ENCODE measurements around the gene GRB10. TPM values are rescaled to one million over a fixed set of nuclear protein-coding genes. Genes with fewer than 3 reads are reported as not detected.

The GRB10 gene
- total and polyA plus RNA-seq, 2 of the 8 experiments (the other 6 are each of a cell fraction or from before 2014, with no cell fraction given): 35.7 to 97.0 TPM

GRCh38 chr7:50648570-50649169 lies 134.0 kb downstream of the GRB10 start:
- H4K5ac ChIP-seq (ENCODE audit: insufficient read length, low read depth, low read length): no peak overlapping the region
- H2BK12ac ChIP-seq (ENCODE audit: low read depth, low read length): no peak overlapping the region
- H3K23me2 ChIP-seq (ENCODE audit: low read depth, low read length): no peaks in the 10 kb centered on the region
- H3K23ac ChIP-seq (ENCODE audit: insufficient read length): no peak overlapping the region
- H3K4ac ChIP-seq (replicated peaks; ENCODE audit: insufficient read length, low read depth, low read length): no peak overlapping the region
- no peak overlapping the region for H3K4me2 ChIP-seq (ENCODE audit: insufficient read depth in 1 of 2, low read depth in 2 of 2, low read length in 2 of 2)
- no peak for FAIRE-seq
- H2AK5ac ChIP-seq (ENCODE audit: low read depth, low read length): no peak overlapping the region
- 87% methylated on average over 8 of the region's 8 CpGs; no CpG with 5 or more reads in 1 of the 2 experiments for WGBS, 2 experiments (ENCODE audit: extremely low coverage in 1 of 2, insufficient coverage in 1 of 2, insufficient read length in 1 of 2, insufficient replicate concordance in 2 of 2, low coverage in 1 of 2, low lambda C conversion rate in 2 of 2, missing lambda C conversion rate in 1 of 2)
- H3K79me2 ChIP-seq (ENCODE audit: control insufficient read depth in 1 of 2, insufficient read depth in 2 of 2, low read length in 2 of 2): peaks cover 3 to 16% of the 10 kb centered on the region in 2 experiments
- no peak overlapping the region for H3K27ac ChIP-seq (ENCODE audit: low read depth, low read length)
- no peak overlapping the region for H2BK120ac ChIP-seq (replicated peaks; ENCODE audit: low read depth, low read length)
- no peak overlapping the region for H2BK20ac ChIP-seq (ENCODE audit: low read length)
- H3K4me1 ChIP-seq (replicated peaks in 1 of 4; ENCODE audit: control insufficient read depth in 3 of 4, insufficient read depth in 4 of 4, low read length in 3 of 4): no peaks in the 10 kb centered on the region
- H2BK15ac ChIP-seq (ENCODE audit: low read length): no peak overlapping the region
- H3K27me3 ChIP-seq (replicated peaks in 1 of 4; ENCODE audit: control insufficient read depth in 3 of 4, extremely low read depth in 1 of 4, insufficient read depth in 3 of 4, low read length in 3 of 4): no peaks in the 10 kb centered on the region
- no peak overlapping the region for H4K91ac ChIP-seq (replicated peaks; ENCODE audit: insufficient read length, low read length)
- peaks cover 0 to 4% of the 10 kb centered on the region in 2 experiments for H4K20me1 ChIP-seq (replicated peaks in 1 of 2; ENCODE audit: control insufficient read depth in 1 of 2, insufficient read depth in 2 of 2, low read length in 2 of 2)
- H3K79me1 ChIP-seq (ENCODE audit: low read depth, low read length): peaks cover 2% of the 10 kb centered on the region
- no peak overlapping the region for H2AFZ ChIP-seq (ENCODE audit: low read length)
- H3K56ac ChIP-seq (replicated peaks; ENCODE audit: insufficient read length, low read depth, low read length): no peak overlapping the region
- H3K9ac ChIP-seq (replicated peaks in 1 of 4; ENCODE audit: extremely low read depth in 1 of 4, low read depth in 3 of 4, low read length in 3 of 4): no peak overlapping the region
- H2BK5ac ChIP-seq (ENCODE audit: low read depth, low read length): no peak overlapping the region; the same call in 1 of the 2 replicates
- POLR2A ChIA-PET (ENCODE audit: partially characterized antibody): no interaction called here
- no peak overlapping the region for H3K4me3 ChIP-seq (ENCODE audit: extremely low read depth in 1 of 4, insufficient read depth in 2 of 4, low read depth in 3 of 4, low read length in 4 of 4)
- H4K8ac ChIP-seq (ENCODE audit: extremely low read depth, insufficient read depth, low read length): no peak overlapping the region
- peak in 1 of 2 experiments; percentile 26 for DNase-seq (ENCODE audit: low read depth in 1 of 2, low spot score in 2 of 2)
- no peaks in the 10 kb centered on the region; a peak in 1 of 8 replicates for H3K36me3 ChIP-seq (ENCODE audit: control insufficient read depth in 2 of 4, insufficient read depth in 4 of 4, low read length in 3 of 4)
- H3K14ac ChIP-seq (ENCODE audit: insufficient read length): no peak overlapping the region
- CTCF ChIA-PET (ENCODE audit: partially characterized antibody): interaction anchor here (0.6 to 2.9 kb wide), 5 partner anchors 14 to 493 kb away, joined by 3 to 17 read pairs (median 3); no protein-coding TSS in a partner anchor
- no peaks in the 10 kb centered on the region for H3K9me3 ChIP-seq (ENCODE audit: insufficient read depth in 2 of 2, low read depth in 1 of 2, low read length in 1 of 2)
- no peak overlapping the region for H3K18ac ChIP-seq (ENCODE audit: extremely low read depth, low read length)
- TF ChIP-seq CBX5 (IDR thresholded peaks at IDR 0.05; ENCODE audit: low read depth, low read length) (no peak), CEBPB (IDR thresholded peaks at IDR 0.05; ENCODE audit: low read depth, low read length) (no peak), CBX8 (IDR thresholded peaks at IDR 0.05; ENCODE audit: borderline replicate concordance, low read depth, low read length) (no peak), SP1 (IDR thresholded peaks at IDR 0.05; ENCODE audit: low read depth, low read length) (no peak), CREB1 (IDR thresholded peaks at IDR 0.05) (no peak), KDM4A (IDR thresholded peaks at IDR 0.05; ENCODE audit: low read depth, low read length, severe bottlenecking) (no peak), SIRT6 (IDR thresholded peaks at IDR 0.05; ENCODE audit: low read length) (no peak), FOSL1 (IDR thresholded peaks at IDR 0.05; ENCODE audit: insufficient read depth, low read depth, low read length) (no peak), GTF2F1 (IDR thresholded peaks at IDR 0.05; ENCODE audit: borderline replicate concordance, low read depth, low read length) (no peak), EZH2 (IDR thresholded peaks at IDR 0.05; ENCODE audit: low read depth, low read length, severe bottlenecking) (no peak), EGR1 (IDR thresholded peaks at IDR 0.05; ENCODE audit: borderline replicate concordance, low read depth, low read length) (no peak)

Data from H1 (cell line).